MCF 10A (cell line): Measurements from ENCODE around the gene PTPRM. TPM values are rescaled to one million over a fixed set of nuclear protein-coding genes. Genes with fewer than 3 reads are reported as not detected.

Experiments
- BruUV-seq: library from RNA; stranded (reverse); fragments of 400-500 nt; replicated peaks from 2 replicates; lab custom pipeline; 2021; lab: Mats Ljungman, UMichigan
- CTCF ChIA-PET: fragments of 300-600 bp; sonication (Branson Sonifier 250); formaldehyde crosslinking; extraction: SDS; loops from one replicate; lab custom pipeline; 2021; ENCODE audit warnings: antibody characterized with exemption, inconsistent platforms; lab: Yijun Ruan, JAX
- POLR2A ChIA-PET: fragments of 300-600, 350-650 bp; sonication (Branson Sonifier 250); formaldehyde crosslinking; extraction: SDS; loops from one replicate; lab custom pipeline; 2020; ENCODE audit warnings: antibody characterized with exemption, inconsistent platforms; lab: Yijun Ruan, JAX
- DNase-seq: peaks from one replicate; pipeline ENCODE4 v3.0.0-alpha.2; 2018; ENCODE audit not compliant: unreplicated experiment
- H3K27ac Mint-ChIP-seq: one replicate; pipeline ENCODE4 v1.8.0; 2022; ENCODE audit warnings: mild to moderate bottlenecking, low read depth, mixed read lengths; ENCODE audit not compliant: unreplicated experiment
- H3K27me3 Mint-ChIP-seq: one replicate; pipeline ENCODE4 v1.8.0; 2022; ENCODE audit warnings: mixed read lengths; ENCODE audit not compliant: insufficient read depth, unreplicated experiment
- H3K36me3 Mint-ChIP-seq: one replicate; pipeline ENCODE4 v1.8.0; 2022; ENCODE audit warnings: mild to moderate bottlenecking, moderate library complexity, mixed read lengths; ENCODE audit not compliant: insufficient read depth, unreplicated experiment
- H3K4me1 Mint-ChIP-seq: one replicate; pipeline ENCODE4 v1.8.0; 2022; ENCODE audit warnings: mixed read lengths; ENCODE audit not compliant: insufficient read depth, unreplicated experiment
- H3K4me3 Mint-ChIP-seq: one replicate; pipeline ENCODE4 v1.8.0; 2022; ENCODE audit warnings: mild to moderate bottlenecking, moderate library complexity, mixed read lengths; ENCODE audit not compliant: unreplicated experiment
- H3K9me3 Mint-ChIP-seq: one replicate; pipeline ENCODE4 v1.8.0; 2022; ENCODE audit warnings: mixed read lengths; ENCODE audit not compliant: unreplicated experiment
- intact Hi-C: fragments of 100-400 bp; cut with micrococcal nuclease; formaldehyde crosslinking; loops from 2 replicates; pipeline ENCODE4 v1.14.1; 2022
- total RNA-seq: library from RNA; stranded (reverse); gene quantifications from 2 replicates; pipeline ENCODE4 v1.2.3, GENCODE V29; 2022
- TF ChIP-seq, protein P1 (sequence below): fragments of 200-600 bp; IDR thresholded peaks from one replicate; pipeline ENCODE4 v1.8.0; 2022; ENCODE audit warnings: antibody characterized with exemption, mild to moderate bottlenecking; ENCODE audit not compliant: unreplicated experiment

The PTPRM gene
- total RNA-seq, 1 experiment from 2014 or later: 82.8 TPM

DNA sequence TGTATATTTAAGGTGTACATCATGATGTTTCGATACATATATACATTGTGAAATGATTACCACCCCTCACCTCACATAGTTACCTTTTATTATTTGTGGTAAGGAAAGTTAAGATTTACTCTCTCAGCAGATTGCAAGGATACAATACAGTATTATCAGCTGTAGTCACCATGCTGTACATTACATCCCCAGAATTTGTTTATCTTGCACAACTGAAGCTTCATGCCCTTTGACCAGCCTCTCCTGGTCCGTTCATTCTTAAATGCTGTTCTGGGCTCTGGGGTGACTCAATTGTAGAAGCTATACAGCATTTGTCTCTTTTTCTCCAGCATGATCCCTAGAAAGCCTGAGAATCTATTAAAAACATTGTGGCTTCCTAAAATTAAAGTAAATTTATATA, 90.8 kb downstream of the PTPRM start:
- intact Hi-C loops: no loop called here
- BruUV-seq: no TSS peak
- TF ChIP-seq, protein P1, sequence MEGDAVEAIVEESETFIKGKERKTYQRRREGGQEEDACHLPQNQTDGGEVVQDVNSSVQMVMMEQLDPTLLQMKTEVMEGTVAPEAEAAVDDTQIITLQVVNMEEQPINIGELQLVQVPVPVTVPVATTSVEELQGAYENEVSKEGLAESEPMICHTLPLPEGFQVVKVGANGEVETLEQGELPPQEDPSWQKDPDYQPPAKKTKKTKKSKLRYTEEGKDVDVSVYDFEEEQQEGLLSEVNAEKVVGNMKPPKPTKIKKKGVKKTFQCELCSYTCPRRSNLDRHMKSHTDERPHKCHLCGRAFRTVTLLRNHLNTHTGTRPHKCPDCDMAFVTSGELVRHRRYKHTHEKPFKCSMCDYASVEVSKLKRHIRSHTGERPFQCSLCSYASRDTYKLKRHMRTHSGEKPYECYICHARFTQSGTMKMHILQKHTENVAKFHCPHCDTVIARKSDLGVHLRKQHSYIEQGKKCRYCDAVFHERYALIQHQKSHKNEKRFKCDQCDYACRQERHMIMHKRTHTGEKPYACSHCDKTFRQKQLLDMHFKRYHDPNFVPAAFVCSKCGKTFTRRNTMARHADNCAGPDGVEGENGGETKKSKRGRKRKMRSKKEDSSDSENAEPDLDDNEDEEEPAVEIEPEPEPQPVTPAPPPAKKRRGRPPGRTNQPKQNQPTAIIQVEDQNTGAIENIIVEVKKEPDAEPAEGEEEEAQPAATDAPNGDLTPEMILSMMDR: no peak
- CTCF ChIA-PET: no interaction called here
- POLR2A ChIA-PET: no interaction called here
- Mint-ChIP-seq H3K27ac (no peak overlapping the region), H3K36me3 (peaks cover 11% of the 10 kb centered on the region), H3K27me3 (no peaks in the 10 kb centered on the region), H3K9me3 (peaks cover 6% of the 10 kb centered on the region), H3K4me3 (no peak overlapping the region), H3K4me1 (peaks cover 12% of the 10 kb centered on the region)
- no peak for DNase-seq

DNA sequence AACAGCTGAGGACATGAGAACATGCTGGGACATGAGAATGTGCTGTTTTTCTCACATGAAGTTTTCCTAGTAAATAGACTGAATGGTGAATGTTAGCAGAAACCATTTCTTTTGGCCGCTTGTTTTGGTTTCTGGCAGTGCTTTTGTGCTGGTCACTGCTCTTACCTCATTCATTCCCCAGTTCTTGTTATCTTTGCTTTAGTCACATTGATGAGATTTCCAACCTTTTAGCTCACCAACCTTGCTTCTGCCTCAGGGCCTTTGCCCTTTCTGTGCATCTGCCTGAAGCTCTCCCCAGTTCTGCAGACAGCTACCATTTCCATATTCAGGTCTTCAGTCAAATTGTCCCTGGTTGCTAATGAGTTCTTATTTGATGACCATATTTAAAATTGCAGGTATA, 91.6 kb downstream of the PTPRM start:
- TF ChIP-seq, protein P1: no peak
- H3K36me3 Mint-ChIP-seq: peaks cover 11% of the 10 kb centered on the region
- peaks cover 6% of the 10 kb centered on the region for H3K9me3 Mint-ChIP-seq
- no peak overlapping the region for H3K4me3 Mint-ChIP-seq
- ChIA-PET POLR2A (interaction anchor here (0.6 to 0.7 kb wide), 2 partner anchors 13 to 14 kb away, joined by 3 read pairs; no protein-coding TSS in a partner anchor), CTCF (no interaction called here)
- H3K27me3 Mint-ChIP-seq: no peaks in the 10 kb centered on the region
- no peak for DNase-seq
- BruUV-seq: no TSS peak
- no peak overlapping the region for H3K27ac Mint-ChIP-seq
- peaks cover 12% of the 10 kb centered on the region for H3K4me1 Mint-ChIP-seq
- intact Hi-C loops: no loop called here

DNA sequence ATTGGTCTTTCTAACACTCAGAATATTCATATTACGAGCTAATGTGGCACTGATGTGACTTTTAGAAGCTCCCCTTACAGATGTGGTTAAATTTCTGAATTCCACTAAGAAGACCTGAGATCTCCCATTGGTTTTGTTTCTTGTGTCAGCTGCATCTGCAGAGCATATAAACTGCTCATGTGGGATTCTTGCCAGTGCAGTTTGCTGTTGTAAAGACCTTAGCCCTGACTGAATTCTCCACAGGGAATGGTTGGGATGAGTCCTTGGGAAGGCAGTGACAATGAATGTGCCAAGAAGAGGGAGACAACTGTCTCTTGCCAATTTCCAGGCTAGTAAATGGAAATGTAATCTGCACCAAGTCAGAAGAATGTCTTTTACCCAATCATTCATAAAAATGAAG, 94.1 kb downstream of the PTPRM start:
- no TSS peak for BruUV-seq
- intact Hi-C loops: no loop called here
- CTCF ChIA-PET: no interaction called here
- peaks cover 3% of the 10 kb centered on the region for H3K9me3 Mint-ChIP-seq
- no peak overlapping the region for H3K27ac Mint-ChIP-seq
- no peaks in the 10 kb centered on the region for H3K27me3 Mint-ChIP-seq
- DNase-seq: no peak
- H3K36me3 Mint-ChIP-seq: peaks cover 11% of the 10 kb centered on the region
- POLR2A ChIA-PET: no interaction called here
- H3K4me3 Mint-ChIP-seq: no peak overlapping the region
- H3K4me1 Mint-ChIP-seq: peaks cover 9% of the 10 kb centered on the region
- TF ChIP-seq, protein P1: no peak

DNA sequence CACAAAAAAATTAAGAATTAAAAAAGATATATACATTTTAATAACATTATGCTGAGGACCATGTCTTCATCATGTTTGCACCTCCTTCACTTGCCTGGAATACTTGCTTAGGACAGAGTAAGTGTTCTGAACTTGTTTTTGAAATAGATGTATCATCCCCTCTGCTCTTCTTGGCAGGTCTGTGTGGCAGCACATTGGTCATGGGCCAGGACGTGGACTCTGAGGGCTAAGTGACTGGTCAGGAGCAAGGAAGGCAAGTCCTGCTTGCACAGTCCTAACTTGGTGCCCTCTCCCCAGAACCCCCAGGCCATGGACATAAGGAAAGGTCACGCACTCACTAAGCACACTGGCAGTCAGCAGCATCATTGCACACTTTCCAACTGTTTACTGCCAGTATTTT, 95.8 kb downstream of the PTPRM start:
- Mint-ChIP-seq H3K27me3 (no peaks in the 10 kb centered on the region), H3K4me1 (peaks cover 6% of the 10 kb centered on the region), H3K27ac (no peak overlapping the region), H3K4me3 (no peak overlapping the region), H3K9me3 (no peaks in the 10 kb centered on the region), H3K36me3 (peaks cover 6% of the 10 kb centered on the region)
- intact Hi-C loops: no loop called here
- ChIA-PET POLR2A (no interaction called here), CTCF (no interaction called here)
- TF ChIP-seq, protein P1: no peak
- DNase-seq: no peak
- BruUV-seq: no TSS peak
